GM18511 (cell line): ENCODE measurements around the gene NALCN.

Experiments
- ATAC-seq: cut with Tn5 transposase; IDR thresholded peaks from one replicate; pipeline ENCODE4 v1.9.1; 2021; ENCODE audit warnings: mild to moderate bottlenecking, moderate library complexity; ENCODE audit not compliant: unreplicated experiment

Gene NALCN

DNA sequence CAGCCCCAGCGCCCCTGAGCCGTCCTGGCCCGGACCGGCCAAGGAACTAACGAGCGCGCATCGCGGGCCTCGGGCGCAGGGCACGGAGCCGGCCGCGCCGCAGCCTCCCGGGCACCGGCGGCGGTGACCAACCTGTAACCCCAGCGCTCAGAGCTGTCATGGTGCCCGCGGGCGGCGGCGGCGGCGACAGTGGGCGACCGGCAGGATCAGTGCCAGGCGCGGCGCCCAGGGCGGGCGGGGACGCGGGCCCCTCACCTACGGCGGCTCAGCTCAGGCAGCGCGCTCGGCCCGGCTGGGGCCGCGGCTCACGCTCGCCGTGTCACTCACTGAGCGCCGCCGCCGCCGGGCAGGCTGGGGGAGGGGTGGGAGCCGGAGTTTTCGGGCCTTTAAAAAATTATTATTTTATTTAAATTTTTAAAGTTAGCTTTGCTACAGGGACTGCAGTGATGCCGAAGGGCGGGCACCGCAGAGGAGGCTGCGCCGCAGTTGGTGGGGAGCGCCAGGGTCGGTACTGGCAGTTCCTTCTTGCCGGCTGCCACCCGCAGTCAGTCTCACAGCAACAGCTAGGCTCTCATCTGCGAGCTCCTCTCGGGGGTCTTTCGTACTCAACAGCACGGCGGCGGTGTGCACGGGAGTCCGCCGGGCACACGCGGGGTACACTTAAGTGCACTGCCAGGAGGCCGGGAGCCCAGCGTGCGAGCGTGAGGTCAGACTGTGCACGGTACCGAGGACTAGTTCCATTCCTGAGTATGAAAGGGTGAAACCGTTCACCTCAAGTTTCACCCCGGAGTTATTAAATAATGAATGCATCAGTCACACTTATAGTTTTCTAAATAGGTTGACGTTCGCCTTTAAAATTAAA lies at the start of gene NALCN:
Gene NALCN, minus strand, starts transcription at position 328 of the 862 bp plus-strand sequence. CDS start 17,382 bp downstream, outside the sequence.
- no peak for ATAC-seq

DNA sequence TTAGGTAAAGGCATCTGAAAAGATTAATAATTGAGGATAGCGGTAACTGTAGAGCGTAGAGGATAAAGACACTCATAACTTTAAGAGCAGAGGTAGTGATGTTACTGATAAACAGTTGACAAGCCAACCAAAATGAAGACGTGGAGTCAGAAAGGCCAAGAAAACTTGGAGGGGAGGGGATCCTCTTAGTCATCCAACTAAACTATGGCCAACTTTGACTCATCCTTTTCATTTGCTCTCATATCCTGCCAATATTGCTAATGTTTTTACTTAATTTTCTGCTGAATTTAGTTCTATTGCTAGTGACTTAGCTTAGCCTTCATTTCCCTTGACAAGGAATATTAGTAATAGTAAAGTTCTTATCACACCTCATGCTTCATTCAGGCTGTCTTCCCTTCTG lies 49.6 kb upstream of the NALCN start:
- no peak for ATAC-seq

DNA sequence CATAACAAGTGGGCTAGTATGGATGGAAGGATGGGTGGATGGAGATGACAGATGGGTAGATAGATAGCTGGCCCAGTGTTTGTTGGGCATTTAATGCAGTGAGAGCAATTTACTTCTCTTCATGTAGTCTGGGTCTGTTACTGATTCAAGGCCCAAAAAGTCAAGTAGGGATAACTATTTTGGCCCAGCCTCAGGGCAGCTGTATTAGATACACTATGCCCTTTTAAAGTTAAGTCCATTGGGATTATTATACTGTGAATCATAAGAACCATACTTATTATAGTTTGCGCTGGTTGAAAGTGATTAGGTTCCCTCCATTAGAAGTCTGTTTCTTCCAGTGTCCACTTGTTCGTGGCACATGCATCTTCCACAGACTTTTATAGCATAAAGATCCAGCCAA lies 40.9 kb upstream of the NALCN start:
- no peak for ATAC-seq

DNA sequence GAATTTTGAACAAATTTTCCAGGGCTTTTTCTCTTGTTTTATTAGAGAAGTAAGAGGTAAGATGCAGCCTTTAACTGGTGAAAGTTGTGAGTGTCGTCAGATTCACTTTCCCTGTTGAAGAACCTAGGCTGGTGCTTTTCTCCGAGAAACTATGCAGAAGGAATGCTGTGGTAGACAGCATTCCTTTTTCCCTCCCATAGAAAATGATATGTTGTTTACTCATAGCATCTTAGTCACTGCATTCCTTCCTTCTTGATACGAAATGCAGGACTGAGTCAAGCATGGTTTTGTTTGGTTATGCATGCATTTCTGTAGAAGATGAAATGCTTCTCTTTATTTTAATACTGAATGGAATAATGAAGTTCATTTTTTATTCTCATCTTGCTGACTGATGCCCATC lies 39.6 kb upstream of the NALCN start:
- ATAC-seq: no peak

DNA sequence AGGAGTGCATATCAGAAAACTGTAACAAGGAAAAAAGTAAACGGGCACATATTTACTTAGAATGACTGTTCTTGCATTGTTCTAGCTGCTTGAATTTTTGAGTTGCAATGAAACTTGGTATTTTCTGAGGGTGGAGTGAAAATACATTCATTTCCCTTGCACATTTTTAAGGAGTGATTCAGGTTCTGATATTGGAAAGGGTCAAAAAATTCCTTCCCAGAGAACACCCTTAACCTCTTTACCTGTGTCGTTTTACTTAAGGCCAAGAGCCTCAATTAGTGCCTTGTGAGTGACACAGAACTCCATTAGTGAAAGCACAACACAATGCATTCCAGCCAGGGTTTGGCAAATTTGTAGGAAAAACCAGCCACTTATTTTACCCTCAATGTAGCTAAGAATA lies 38.5 kb upstream of the NALCN start:
- ATAC-seq: no peak

DNA sequence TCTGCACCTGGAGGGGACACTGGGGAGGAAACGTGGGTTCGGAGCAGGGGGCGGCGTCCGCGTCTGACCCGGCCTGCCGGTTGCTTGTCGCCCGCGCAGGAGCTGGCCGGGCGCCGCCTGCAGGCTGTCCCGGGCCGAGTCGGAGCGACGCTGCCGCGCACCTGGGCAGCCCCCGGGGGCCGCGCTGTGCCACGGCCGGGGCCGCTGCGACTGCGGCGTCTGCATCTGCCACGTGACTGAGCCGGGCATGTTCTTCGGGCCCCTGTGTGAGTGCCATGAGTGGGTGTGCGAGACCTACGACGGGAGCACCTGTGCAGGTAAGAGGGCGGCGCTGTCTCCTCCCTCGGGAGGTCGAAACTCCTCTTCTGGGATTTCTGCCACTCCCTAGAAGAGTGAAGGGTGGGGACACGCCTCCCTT lies 37.5 kb upstream of the NALCN start:
- no peak for ATAC-seq

DNA sequence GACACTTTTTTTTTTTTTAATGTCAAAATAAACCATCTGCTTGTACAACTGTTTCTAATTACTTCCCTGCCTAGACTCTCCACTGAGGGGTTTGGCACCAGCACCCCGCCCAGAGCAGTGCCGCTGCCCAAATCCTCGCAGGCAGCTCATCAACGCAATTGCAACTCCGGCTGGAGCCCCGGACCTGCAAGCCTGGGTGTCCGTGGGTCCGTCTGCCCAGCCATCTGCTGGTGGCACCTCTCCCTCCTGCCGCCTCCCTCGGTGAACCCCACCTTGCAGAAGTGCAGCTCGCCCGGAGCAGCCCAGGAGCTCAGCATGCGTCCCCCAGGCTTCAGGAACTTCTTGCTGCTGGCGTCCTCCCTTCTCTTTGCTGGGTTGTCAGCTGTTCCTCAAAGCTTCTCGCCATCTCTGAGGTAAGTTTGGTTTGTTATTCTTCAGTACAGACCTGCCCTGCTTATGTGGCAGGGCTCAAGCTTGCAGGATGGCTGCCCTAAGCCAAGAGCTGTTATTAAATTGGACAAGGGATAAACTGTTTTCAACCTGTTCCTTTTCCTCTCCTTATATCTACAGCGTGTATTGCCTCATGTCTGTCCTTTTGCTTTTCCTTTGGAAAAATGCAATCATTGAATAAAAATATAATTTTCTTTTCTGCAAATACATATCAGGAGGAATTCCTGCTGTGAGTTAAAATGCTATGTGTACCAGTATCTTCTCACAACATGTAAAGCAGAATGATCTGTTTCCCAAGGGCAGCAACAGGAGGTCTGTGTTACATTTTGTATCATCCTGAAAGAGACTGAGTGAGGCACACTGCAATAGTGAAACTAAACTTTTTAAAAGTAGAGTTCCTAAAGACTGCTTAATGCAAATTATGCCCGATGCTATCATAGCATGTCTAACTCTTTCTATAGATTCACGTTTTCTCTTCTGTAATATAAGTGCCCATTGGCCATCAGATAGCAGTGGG lies 36.5 kb upstream of the NALCN start, which contains the start of gene ITGBL1:
Gene ITGBL1, plus strand, starts transcription at position 157 of the 967 bp plus-strand sequence. Its CDS starts 159 bp downstream, at position 316.
- ATAC-seq: peak; percentile 56

DNA sequence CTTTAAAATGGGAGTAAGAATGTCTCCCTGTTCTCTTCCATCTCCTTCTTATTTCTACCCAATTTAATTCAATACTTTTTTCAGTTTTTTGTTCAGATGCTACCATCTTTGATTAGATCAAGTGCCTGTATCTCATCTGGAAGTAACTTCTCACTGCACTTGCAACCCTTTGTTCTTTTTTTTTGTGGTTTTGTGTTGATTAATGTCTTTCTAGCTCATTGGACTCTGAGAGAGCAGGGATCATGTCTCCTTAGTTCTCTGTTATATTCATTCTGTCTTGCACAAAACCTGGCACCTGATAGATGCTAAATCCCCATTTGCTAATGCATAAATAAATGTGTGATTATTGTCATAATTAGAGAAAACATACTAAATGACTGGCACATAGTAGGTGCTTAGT lies 35.3 kb upstream of the NALCN start:
- no peak for ATAC-seq

DNA sequence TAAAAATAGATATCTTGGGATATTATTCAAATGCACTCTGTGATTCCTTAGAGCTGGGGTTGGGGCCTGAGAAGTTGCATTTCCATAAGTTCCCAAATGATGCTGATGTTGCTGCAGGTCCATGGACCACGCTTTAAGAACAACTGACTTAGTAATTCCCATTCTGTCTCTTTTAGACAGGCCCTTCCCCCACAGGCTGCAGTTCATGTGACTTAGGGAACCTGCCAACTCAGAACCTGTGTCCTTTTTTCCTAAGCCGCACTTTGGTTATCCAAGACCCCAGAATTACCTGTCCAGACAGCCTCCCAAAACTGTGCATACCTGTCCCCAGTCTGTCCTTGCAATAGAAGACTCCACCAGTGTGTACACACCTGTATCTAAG lies 34.4 kb upstream of the NALCN start:
- ATAC-seq: no peak

DNA sequence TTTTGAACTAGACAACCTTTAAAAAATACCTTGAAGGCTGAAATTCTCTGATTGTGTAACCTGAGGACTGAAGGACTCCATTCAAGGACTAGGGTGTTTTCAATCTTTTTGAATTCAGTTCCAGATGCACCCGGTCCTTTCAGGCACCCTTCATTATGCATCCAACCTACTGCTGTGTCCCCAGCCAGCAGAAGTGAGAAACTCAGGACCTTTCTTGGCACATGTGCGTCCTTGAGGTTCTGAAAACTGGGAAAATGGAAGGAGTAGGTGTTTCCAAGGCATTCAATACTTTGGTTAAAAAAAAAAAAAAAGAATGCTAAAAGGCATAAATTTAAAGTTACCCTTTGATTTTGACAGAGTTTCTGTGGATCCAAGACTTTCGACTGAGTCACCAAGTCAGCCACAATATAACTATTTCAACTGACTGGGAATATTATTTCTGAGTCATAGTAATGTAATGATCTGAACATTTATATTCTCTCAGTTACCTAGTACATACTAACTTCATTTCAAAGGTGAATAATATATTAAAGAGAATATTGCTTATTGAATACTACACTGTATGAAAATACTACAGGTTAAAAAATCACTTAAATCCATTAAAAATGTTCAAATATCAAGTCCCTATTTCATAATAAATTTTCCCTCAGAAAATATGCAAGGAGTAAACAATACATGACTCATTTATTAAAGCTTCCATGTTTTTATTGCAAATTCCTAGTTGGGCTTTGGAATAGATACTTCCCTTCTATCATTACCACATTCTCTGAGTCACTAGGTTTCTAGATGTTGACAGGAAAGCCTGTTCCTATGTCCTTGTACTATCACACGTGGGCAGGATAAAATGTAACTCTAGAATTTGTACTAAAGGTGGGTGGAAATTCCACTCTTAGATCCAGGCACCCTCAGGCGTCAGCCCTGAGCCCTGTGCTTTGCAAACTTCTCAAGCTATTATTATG lies 33.8 kb upstream of the NALCN start:
- no peak for ATAC-seq

DNA sequence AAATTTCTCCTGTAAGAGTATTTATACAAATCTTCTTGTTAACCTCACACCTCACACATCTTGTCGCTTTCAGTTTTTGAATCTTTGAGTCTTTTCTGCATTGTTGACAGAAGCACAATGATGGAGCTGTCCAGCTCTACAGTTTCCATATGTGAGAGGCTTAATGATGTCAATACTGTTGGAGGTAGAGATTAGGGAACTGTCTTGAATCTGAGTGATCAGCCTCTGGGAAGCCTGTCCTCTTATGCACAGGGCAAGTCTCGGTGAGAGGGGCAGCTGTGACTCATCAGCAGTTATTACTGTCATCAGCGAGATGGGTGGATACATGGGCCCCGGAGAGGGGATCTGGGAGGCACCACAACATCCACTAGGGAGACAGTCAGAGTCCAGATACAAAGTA lies 31.5 kb upstream of the NALCN start:
- ATAC-seq: no peak

DNA sequence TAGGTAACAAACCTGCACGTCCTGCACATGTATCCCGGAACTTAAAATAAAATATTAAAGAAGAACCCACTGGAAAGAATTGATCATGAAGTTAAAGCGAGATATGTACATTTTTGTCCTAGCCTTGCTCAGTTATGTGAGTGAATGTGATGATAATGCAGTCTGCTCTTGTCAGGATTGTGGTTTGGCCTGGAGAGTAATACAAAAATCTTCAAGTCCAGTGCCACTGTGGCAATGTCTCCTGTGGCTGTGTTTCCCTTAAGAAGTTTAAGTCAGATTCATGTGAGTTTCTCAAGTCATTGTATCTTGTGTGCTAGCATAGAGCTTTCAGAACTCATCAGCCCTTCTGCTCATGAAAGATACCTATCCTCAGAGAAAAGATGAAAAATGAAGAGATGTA lies 18.2 kb upstream of the NALCN start:
- no peak for ATAC-seq

DNA sequence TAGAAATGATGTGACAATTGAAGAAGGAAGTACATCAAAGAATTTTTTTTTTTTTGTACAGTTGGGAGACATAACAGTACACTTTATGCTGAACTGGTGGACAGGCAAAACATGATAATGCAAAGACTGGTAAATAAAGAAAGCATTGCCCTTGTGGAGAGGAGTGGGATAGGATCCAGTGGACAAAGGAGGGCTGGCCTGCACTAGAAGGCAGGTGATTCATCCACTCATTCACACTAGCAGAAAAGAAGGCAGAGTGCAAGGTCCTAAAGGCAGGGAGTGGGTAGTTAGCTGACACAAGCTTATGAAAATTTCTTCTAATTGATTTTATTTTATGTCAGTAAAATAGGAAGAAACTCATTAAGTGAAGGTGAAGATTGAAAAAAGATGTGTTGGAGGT lies 17.6 kb upstream of the NALCN start:
- no peak for ATAC-seq

DNA sequence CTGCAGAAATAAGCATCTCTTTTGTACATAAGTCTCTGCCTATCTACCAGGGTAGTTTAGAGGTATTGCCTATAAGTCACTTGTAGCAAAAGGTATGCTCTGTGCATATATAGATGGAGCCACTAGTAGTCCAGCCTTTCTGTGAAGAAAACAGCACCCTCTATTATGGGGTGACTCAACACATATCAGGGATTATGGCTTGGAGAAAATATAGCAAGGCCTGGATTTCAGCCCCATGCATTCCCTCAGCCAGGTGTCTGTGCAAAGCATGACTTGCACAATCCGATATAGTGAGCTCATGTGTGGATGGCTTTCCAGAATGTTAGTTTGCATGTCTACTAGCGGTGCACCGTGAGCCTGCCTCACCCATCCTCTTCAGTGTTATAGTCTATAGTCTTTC lies 13.4 kb upstream of the NALCN start:
- ATAC-seq: no peak

DNA sequence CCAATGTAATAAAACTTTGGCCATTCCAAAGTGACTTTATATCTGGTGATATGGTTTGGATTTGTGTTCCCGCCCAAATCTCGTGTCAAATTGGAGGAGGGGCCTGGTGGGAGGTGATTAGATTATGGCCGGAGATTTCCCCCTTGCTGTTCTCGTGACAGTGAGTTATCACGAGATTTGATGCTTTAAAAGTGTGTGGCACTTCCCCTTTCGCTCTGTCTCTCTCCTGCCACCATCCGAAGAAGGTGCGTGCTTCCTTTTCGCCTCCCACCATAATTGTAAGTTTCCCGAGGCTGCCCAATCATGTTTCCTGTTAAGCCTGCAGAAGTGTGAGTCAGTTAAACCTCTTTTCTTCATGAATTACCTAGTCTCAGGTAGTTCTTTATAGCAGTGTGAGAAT lies 9.3 kb upstream of the NALCN start:
- no peak for ATAC-seq

DNA sequence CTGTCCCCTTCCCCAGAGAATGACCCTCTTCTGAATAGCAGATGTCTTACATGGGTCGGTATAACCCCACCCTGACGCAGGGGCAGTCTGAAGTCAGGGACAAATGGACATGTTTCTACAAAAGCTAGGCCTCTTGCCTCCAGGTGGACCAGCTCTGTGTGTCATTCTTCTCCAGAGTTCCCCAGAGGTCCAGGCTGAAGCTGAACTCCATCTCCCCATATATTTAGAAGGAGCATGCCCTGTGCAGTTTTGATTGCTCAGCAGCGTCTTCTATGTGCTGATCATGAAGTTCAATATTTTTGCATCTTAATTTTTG lies 8.8 kb upstream of the NALCN start:
- no peak for ATAC-seq

DNA sequence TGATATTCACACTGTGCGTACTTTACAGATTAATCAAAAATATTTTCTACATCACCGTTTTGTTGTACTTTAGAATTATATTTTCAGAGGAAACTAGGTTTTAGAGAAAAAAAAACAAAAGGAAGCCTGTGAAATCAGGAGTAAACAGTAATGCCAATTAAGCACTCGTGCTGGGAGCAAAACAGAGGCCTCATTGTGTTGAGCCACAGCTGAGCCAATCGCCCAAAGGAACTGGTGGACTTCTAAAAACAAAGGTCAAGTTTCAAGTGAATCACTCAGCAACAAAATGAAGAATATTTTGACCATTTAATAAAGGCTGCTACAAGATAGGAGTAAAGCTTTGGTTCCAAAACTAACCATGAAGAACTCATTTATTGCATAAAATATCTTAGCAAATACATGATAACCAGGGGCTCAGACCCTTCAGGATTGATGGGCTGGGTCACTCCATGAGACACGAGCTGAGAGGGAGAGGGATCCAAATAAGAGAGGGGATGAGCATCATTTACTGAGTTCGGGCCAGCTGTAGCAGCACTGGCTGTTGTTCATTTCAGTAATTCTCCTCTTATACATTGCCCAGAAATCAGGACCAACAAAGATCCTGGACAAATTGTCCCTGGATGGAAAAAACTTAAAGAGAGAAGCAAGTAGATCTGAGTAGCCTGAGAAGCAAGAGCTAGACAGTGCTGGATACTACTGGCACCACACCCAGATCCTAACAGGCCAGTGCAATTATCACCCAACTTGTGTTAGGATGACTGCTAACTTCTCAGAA lies 8.3 kb upstream of the NALCN start:
- ATAC-seq: no peak

DNA sequence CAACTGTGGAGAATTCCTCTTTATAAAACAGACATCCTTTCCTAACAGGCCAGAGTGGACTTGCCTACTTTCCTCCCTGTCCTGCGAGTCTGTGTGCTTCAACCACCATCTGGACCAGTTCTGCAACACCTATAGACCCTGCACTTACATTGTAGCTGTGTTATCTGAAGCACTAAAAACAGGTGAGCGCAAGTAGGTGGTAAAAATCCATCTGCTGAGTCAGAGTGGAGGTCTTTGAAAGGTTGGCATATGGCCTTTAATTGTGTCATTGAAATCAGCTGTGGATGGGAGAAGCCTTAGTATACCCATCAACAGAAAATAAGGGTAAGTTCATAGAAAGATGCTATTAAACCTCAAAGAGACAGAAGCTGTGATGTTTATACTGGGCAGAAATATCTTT lies 7.6 kb upstream of the NALCN start:
- no peak for ATAC-seq

DNA sequence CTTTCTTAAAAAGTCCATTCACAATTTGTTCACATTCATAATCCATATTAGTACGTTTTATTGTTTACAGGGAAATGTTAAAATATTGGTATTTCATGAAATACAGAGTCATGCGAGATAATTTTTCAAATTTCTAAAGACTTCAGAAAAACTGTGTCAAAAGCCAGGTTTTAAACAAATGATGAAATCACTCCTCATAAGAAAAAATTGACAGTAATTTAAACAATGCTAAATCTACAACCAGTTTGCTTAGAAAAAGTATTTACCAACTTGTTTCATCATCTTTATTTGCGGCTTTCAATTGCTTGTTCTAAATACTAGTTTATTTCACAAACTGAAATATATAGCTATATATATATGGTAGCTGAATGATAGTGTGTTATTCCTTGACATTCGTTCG lies 1.2 kb upstream of the NALCN start:
- no peak for ATAC-seq

DNA sequence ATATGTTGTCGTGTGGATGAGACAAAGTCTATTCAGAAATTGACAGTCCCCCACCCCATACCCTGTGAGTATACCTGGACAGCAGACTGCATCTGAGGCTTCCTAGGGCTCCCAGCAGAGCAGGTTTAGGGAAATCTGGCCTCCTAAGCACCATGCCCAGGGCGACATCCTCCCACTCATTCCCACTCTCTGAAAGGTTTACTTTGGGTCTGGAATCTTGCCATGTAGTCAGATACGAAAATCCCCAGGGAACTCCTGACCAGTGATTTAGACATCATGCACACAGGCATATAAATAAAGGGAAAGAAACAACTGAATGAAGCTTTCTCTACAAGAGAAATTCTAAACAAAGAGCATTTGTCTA lies 717 bp upstream of the NALCN start:
- no peak for ATAC-seq
